ENCODE measurements around the gene ZC3H10. TPM values are rescaled to one million over a fixed set of nuclear protein-coding genes. Genes with fewer than 3 reads are reported as not detected.

Gene ZC3H10
- total RNA-seq, 6 experiments from 2014 or later, result 3.3 to 4.7 (median 3.8) TPM

DNA sequence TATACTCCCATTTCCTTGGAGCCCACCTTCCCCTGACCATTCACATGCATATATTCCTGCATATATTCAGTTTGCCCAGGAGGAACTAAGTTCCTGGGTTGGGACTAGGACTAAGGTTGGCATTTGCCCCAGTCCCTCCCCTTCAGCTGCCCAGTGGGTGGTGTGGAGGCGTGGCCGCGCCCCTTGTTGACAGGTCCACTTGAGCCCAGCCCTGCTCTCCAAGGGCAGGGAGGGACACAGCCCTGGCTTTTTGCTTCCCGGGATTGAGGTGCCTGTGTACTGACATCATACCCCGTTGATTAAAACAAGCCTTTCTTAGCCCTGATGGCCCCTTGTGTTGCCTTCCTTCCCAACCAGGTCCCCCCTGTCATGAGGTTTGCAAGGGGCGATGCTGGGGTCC is 30.8 kb upstream of the ZC3H10 start:
- TF ChIP-seq, protein P1, sequence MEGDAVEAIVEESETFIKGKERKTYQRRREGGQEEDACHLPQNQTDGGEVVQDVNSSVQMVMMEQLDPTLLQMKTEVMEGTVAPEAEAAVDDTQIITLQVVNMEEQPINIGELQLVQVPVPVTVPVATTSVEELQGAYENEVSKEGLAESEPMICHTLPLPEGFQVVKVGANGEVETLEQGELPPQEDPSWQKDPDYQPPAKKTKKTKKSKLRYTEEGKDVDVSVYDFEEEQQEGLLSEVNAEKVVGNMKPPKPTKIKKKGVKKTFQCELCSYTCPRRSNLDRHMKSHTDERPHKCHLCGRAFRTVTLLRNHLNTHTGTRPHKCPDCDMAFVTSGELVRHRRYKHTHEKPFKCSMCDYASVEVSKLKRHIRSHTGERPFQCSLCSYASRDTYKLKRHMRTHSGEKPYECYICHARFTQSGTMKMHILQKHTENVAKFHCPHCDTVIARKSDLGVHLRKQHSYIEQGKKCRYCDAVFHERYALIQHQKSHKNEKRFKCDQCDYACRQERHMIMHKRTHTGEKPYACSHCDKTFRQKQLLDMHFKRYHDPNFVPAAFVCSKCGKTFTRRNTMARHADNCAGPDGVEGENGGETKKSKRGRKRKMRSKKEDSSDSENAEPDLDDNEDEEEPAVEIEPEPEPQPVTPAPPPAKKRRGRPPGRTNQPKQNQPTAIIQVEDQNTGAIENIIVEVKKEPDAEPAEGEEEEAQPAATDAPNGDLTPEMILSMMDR (IDR thresholded peaks at IDR 0.05), result no peak
- no peak overlapping the region for H3K4me3 Mint-ChIP-seq
- H3K27me3 Mint-ChIP-seq (ENCODE audit: insufficient read depth), result peaks cover 10% of the 10 kb centered on the region
- no peak overlapping the region for H3K27ac Mint-ChIP-seq
- no peaks in the 10 kb centered on the region for H3K9me3 Mint-ChIP-seq
- no peaks in the 10 kb centered on the region for H3K36me3 Mint-ChIP-seq (ENCODE audit: low read depth)
- DNase-seq, result no peak
- H3K4me1 Mint-ChIP-seq (ENCODE audit: low read depth), result no peaks in the 10 kb centered on the region

DNA sequence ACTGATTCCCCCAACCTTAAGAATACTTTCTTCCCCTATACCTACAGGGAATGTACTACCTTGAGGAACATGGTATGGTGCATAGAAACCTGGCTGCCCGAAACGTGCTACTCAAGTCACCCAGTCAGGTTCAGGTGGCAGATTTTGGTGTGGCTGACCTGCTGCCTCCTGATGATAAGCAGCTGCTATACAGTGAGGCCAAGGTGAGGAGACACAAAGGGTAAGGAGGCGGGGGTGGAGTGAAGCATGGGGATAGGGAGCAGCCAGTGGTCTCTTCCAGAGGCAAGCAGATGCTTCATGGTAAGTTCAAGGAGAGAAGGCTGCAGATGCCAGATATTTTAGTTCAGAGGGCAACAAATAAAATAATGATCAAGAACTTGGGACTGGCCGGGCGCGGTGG is 20.3 kb upstream of the ZC3H10 start:
- no peaks in the 10 kb centered on the region; the same call in 1 of the 2 replicates for H3K9me3 Mint-ChIP-seq
- peaks cover under 1% of the 10 kb centered on the region; the same call in 1 of the 2 replicates for H3K4me1 Mint-ChIP-seq (ENCODE audit: low read depth)
- no peak overlapping the region for H3K4me3 Mint-ChIP-seq
- peaks cover 41% of the 10 kb centered on the region for H3K27me3 Mint-ChIP-seq (ENCODE audit: insufficient read depth)
- TF ChIP-seq, protein P1 (IDR thresholded peaks at IDR 0.05), result no peak
- DNase-seq, result no peak
- H3K27ac Mint-ChIP-seq, result no peak overlapping the region
- no peaks in the 10 kb centered on the region for H3K36me3 Mint-ChIP-seq (ENCODE audit: low read depth)

DNA sequence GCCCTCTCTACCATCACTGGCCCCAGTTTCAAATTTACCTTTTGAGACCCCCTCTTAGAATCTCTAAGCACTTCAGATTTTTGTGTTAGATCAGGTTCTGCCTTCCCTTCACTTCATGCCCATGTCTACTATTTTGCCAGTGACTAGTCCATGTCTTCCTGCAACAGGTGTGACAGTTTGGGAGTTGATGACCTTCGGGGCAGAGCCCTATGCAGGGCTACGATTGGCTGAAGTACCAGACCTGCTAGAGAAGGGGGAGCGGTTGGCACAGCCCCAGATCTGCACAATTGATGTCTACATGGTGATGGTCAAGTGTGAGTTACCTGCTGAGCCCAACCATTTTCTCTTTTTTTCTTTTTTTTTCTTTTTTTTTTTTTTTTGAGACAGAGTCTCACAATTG is 19.5 kb upstream of the ZC3H10 start:
- Mint-ChIP-seq H3K27me3 (ENCODE audit: insufficient read depth) (peaks cover 37% of the 10 kb centered on the region), H3K4me1 (ENCODE audit: low read depth) (peaks cover 9% of the 10 kb centered on the region), H3K36me3 (ENCODE audit: low read depth) (no peaks in the 10 kb centered on the region), H3K27ac (no peak overlapping the region), H3K4me3 (no peak overlapping the region), H3K9me3 (no peaks in the 10 kb centered on the region)
- DNase-seq, result no peak
- TF ChIP-seq, protein P1 (IDR thresholded peaks at IDR 0.05), result no peak

DNA sequence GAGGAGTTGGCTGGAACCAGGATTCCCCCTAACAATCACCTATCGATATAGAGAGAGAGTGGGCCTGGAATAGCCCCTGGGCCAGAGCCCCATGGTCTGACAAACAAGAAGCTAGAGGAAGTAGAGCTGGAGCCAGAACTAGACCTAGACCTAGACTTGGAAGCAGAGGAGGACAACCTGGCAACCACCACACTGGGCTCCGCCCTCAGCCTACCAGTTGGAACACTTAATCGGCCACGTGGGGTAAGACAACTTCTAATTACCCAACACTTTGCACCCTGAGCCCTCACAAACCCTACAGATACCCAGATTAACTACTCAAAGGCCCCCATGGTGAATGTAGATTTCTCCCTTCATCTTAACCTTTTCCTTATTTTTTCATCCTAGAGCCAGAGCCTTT is 18.3 kb upstream of the ZC3H10 start:
- H3K4me1 Mint-ChIP-seq (ENCODE audit: low read depth), result peaks cover 14% of the 10 kb centered on the region
- peaks cover 30% of the 10 kb centered on the region for H3K27me3 Mint-ChIP-seq (ENCODE audit: insufficient read depth)
- TF ChIP-seq, protein P1 (IDR thresholded peaks at IDR 0.05), result no peak
- peaks cover 4% of the 10 kb centered on the region; the same call in 1 of the 2 replicates for H3K36me3 Mint-ChIP-seq (ENCODE audit: low read depth)
- no peaks in the 10 kb centered on the region for H3K9me3 Mint-ChIP-seq
- no peak for DNase-seq
- no peak overlapping the region for H3K27ac Mint-ChIP-seq
- H3K4me3 Mint-ChIP-seq, result no peak overlapping the region

DNA sequence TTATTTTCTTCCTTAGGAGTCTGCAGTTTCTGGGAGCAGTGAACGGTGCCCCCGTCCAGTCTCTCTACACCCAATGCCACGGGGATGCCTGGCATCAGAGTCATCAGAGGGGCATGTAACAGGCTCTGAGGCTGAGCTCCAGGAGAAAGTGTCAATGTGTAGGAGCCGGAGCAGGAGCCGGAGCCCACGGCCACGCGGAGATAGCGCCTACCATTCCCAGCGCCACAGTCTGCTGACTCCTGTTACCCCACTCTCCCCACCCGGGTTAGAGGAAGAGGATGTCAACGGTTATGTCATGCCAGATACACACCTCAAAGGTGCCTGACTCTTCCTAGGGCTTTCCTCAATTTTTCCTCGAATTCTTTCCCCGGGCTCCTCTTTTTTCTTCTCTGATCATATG is 17.0 kb upstream of the ZC3H10 start:
- no peak for DNase-seq
- Mint-ChIP-seq H3K9me3 (no peaks in the 10 kb centered on the region), H3K4me3 (no peak overlapping the region), H3K36me3 (ENCODE audit: low read depth) (peaks cover 10% of the 10 kb centered on the region; the same call in 1 of the 2 replicates), H3K27ac (no peak overlapping the region), H3K4me1 (ENCODE audit: low read depth) (peaks cover 21% of the 10 kb centered on the region), H3K27me3 (ENCODE audit: insufficient read depth) (peaks cover 18% of the 10 kb centered on the region)
- TF ChIP-seq, protein P1 (IDR thresholded peaks at IDR 0.05), result no peak

DNA sequence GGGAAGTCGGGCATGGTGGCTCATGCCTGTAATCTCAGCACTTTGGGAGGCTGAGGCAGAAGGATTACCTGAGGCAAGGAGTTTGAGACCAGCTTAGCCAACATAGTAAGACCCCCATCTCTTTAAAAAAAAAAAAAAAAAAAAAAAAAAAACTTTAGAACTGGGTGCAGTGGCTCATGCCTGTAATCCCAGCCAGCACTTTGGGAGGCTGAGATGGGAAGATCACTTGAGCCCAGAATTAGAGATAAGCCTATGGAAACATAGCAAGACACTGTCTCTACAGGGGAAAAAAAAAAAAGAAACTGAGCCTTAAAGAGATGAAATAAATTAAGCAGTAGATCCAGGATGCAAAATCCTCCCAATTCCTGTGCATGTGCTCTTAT is 15.4 kb upstream of the ZC3H10 start:
- Mint-ChIP-seq H3K9me3 (no peaks in the 10 kb centered on the region), H3K36me3 (ENCODE audit: low read depth) (peaks cover 22% of the 10 kb centered on the region), H3K27ac (no peak overlapping the region), H3K4me3 (no peak overlapping the region), H3K27me3 (ENCODE audit: insufficient read depth) (peaks cover 10% of the 10 kb centered on the region), H3K4me1 (ENCODE audit: low read depth) (peaks cover 34% of the 10 kb centered on the region)
- no peak for DNase-seq
- TF ChIP-seq, protein P1 (IDR thresholded peaks at IDR 0.05), result no peak
